Retinal pigment epithelial cell (primary cell): ENCODE measurements around the gene ITPK1.

Source experiments
- DNase-seq: peaks from one replicate; pipeline ENCODE4 v3.0.0-alpha.2; 2010; ENCODE audit warnings: low read depth
- H3K4me3 ChIP-seq: 2 replicates; pipeline ENCODE4 v1.5.1; 2011; ENCODE audit warnings: mild to moderate bottlenecking, low read length, control low read depth, moderate library complexity
- TF ChIP-seq, protein P1 (sequence below): conservative IDR thresholded peaks from 2 replicates; pipeline ENCODE4 v1.5.1; 2011; ENCODE audit warnings: low read depth, low read length, control low read depth, inconsistent platforms

The ITPK1 gene

DNA sequence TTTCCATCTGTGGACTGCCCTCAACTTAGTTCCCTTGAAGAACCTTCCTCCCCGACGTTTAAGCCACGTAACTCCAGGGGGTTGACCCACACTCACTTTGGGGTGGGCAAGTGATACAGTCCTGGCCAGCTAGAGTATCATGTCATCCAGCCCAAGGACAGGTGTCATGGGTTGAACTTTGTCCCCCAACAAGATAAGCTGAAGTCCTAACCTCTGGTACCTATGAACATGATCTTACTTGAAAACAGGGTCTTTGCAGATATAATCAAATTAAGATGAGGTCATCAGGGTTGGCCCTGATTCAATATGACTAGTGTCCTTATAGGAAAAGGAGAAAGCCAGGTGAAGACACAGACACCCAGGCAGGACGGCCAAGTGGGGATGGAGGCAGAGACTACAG lies 68.6 kb downstream of the ITPK1 start:
- no peak overlapping the region for H3K4me3 ChIP-seq
- TF ChIP-seq, protein P1, sequence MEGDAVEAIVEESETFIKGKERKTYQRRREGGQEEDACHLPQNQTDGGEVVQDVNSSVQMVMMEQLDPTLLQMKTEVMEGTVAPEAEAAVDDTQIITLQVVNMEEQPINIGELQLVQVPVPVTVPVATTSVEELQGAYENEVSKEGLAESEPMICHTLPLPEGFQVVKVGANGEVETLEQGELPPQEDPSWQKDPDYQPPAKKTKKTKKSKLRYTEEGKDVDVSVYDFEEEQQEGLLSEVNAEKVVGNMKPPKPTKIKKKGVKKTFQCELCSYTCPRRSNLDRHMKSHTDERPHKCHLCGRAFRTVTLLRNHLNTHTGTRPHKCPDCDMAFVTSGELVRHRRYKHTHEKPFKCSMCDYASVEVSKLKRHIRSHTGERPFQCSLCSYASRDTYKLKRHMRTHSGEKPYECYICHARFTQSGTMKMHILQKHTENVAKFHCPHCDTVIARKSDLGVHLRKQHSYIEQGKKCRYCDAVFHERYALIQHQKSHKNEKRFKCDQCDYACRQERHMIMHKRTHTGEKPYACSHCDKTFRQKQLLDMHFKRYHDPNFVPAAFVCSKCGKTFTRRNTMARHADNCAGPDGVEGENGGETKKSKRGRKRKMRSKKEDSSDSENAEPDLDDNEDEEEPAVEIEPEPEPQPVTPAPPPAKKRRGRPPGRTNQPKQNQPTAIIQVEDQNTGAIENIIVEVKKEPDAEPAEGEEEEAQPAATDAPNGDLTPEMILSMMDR: no peak
- DNase-seq: no peak

DNA sequence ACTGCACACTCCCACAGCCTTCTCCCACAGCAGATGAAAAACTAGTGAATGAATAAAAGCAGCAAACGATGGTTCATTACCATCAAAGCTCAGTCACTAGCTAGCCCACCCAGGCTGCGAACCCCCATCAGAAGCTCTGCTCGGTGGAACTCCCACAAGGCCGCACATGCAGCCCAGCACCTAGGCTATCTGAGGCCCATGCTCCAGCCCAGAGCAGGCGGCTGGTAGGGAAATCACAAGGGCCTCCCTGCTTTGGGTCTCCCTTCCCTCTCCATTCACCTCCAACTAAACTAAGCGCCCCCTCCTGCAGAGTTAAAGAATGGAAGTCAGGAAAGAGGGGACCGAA lies 69.0 kb downstream of the ITPK1 start:
- TF ChIP-seq, protein P1: no peak
- no peak for DNase-seq
- H3K4me3 ChIP-seq: no peak overlapping the region

DNA sequence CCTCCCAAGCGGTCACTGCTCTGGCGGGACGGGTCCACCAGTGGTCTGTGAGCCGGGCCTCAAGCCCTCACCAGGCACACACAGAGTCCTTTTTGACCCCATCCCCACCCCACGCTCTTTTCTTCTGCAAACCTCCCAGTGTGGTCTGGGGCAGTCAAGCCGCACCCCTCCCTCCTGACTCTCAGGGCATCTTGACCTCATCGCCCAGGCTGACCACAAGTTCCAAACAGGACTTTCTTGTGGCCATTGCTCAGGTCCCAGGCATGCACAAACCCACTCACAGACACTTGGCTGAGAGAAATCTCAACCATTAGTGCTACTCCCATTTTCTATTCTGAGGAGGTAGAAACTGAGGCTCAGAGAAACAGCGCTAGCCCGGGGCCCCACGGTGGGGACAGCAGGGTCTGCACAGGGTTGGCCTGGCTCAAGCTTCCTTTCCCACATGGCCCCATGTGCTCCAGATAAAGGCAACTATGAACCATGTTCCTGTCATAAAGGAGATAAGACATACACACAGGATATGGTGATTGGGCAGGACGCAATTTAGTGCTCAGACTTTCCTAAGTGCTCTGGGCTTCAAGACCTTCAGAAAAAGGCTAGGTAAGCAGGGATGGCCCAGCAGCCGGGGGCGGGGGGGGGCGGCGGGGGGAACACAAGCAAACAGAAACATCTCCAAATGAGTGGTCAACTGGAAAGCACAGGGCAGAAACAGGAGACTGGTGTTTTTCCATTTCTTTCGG lies 69.6 kb downstream of the ITPK1 start:
- DNase-seq: no peak
- no peak overlapping the region for H3K4me3 ChIP-seq
- TF ChIP-seq, protein P1: no peak

DNA sequence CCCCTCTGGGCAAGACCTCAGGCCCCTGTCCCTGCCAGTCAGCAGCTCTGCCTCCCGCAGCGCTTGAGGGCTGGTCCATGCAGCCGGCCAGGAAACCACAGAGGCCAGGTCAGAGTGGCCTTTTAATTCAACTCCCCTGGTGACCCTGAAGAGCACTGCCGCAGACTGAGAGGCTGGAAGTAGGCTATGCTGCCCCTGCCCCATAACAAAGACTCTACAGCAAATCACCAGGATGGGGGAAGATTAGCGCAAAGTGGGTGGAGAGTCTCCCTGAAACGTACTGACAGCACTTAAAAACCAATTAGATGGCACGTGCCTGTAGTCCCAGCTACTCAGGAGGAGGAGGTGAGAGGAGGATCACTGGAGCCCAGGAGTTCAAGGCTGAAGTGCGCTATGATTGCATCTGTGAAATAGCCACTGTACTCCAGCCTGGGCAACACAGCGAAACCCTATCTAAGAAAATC lies 70.5 kb downstream of the ITPK1 start:
- DNase-seq: no peak
- H3K4me3 ChIP-seq: no peak overlapping the region
- TF ChIP-seq, protein P1: no peak

DNA sequence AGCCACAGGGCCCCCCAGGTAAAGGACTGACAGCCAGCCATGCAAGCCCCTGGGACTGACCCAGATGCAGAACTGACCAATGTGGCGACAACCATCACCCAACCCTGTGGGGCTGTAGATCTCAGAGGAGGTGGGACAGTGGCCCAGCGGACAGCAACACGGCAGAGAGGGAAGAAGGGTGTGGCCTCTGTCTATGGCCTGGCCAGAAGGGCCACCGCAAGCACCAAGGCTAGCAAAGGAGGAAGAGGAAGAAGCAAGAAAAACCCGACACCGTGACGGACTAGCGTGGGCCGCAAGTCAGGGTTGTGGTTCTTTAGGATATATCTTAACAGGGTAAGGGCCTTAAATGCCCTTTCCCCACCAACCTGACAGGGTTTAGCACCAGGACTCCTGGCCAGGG lies 71.2 kb downstream of the ITPK1 start:
- TF ChIP-seq, protein P1: no peak
- DNase-seq: no peak
- no peak overlapping the region for H3K4me3 ChIP-seq

DNA sequence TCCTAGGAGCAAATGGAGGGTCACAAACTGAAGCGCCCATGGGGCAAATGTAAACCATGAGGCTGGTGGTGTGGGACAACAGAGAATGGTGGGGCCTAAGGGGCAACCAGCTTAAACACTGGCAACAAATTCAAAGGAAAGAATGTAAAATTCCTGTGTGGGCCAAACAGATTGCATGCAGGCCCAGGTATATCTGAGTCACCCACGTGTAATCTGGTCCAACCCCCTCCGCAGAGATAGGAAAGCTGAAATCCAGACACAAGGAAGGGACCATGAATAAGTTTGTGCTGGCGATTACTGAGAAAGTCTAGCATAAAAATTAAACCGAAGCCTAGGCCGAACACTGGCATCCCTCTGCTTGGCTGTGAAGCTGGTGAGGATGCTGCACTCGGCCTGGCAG lies 71.6 kb downstream of the ITPK1 start:
- no peak for DNase-seq
- TF ChIP-seq, protein P1: no peak
- no peak overlapping the region for H3K4me3 ChIP-seq
